ENCODE data around the gene MCRIP1. TPM values are rescaled to one million over a fixed set of nuclear protein-coding genes. Genes with fewer than 3 reads are reported as not detected.

Gene MCRIP1
- total RNA-seq, 1 donor from 2014 or later: 133 TPM

DNA sequence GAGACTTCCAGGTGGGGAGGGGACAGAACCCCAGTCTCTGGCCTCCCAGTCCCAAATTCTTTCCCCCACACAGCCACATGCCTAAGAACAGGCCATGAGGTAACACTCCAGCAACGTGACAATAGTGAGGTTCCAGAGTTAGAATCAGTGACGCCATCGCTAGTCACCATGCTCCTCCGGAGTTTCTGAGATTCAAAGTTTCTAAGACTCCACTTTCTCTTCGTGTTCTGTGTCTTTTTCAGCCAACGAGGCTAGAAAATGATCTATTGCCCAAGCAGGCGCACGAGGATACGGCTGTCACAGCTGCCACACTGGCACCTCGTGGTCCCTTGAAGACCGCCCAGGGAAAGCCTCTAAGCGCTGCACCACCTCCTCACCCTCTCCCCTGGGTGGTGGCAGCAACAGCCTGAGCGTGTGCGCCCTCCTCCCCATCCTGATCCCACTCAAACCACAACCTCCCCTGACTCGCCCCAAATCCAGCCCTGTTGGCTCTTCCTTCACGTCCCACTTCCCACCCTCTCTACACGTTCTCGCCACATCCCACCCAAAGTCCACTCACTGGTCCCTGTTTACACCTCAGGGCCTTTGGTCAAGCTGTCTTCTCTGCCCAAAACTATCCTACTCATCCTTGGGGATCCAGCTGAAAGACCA lies 1.0 kb downstream of the MCRIP1 start:
- H3K27ac Mint-ChIP-seq (ENCODE audit: unreplicated experiment): peak overlapping the region; percentile 89
- no peak for DNase-seq (ENCODE audit: low spot score)
- TF ChIP-seq, protein P1, sequence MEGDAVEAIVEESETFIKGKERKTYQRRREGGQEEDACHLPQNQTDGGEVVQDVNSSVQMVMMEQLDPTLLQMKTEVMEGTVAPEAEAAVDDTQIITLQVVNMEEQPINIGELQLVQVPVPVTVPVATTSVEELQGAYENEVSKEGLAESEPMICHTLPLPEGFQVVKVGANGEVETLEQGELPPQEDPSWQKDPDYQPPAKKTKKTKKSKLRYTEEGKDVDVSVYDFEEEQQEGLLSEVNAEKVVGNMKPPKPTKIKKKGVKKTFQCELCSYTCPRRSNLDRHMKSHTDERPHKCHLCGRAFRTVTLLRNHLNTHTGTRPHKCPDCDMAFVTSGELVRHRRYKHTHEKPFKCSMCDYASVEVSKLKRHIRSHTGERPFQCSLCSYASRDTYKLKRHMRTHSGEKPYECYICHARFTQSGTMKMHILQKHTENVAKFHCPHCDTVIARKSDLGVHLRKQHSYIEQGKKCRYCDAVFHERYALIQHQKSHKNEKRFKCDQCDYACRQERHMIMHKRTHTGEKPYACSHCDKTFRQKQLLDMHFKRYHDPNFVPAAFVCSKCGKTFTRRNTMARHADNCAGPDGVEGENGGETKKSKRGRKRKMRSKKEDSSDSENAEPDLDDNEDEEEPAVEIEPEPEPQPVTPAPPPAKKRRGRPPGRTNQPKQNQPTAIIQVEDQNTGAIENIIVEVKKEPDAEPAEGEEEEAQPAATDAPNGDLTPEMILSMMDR (IDR thresholded peaks at IDR 0.05): no peak
- no peaks in the 10 kb centered on the region for H3K27me3 Mint-ChIP-seq (ENCODE audit: low read depth)
- no peaks in the 10 kb centered on the region for H3K9me3 Mint-ChIP-seq (ENCODE audit: low read depth)
- peak overlapping the region; percentile 92 for H3K4me3 Mint-ChIP-seq (ENCODE audit: unreplicated experiment)
- H3K36me3 Mint-ChIP-seq (ENCODE audit: low read depth): no peaks in the 10 kb centered on the region
- H3K4me1 Mint-ChIP-seq (ENCODE audit: low read depth): peaks cover 31% of the 10 kb centered on the region

DNA sequence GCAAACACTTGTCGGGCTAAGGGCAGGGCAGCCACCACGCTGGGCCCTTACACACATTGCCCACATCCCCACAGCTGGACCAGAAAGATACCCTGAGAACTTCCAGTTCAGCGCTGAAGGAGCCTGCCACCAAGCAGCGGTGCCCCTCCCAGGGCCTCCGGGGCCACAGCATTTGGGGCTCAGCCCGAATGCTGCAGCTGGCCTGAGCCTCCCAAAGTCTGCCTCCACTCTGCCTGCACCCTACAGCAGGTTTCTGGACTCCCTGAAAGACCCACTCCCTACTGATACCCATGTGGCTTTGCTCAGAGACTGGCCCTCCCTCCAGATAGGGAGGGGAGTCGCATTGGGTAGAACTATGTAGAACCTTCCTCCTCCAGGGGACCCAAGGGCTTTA lies 1.5 kb downstream of the MCRIP1 start:
- Mint-ChIP-seq H3K36me3 (ENCODE audit: low read depth) (no peaks in the 10 kb centered on the region), H3K27me3 (ENCODE audit: low read depth) (no peaks in the 10 kb centered on the region), H3K4me1 (ENCODE audit: low read depth) (peaks cover 31% of the 10 kb centered on the region), H3K27ac (ENCODE audit: unreplicated experiment) (peak overlapping the region; percentile 89), H3K4me3 (ENCODE audit: unreplicated experiment) (peak overlapping the region; percentile 92), H3K9me3 (ENCODE audit: low read depth) (no peaks in the 10 kb centered on the region)
- no peak for DNase-seq (ENCODE audit: low spot score)
- TF ChIP-seq, protein P1 (IDR thresholded peaks at IDR 0.05): no peak

DNA sequence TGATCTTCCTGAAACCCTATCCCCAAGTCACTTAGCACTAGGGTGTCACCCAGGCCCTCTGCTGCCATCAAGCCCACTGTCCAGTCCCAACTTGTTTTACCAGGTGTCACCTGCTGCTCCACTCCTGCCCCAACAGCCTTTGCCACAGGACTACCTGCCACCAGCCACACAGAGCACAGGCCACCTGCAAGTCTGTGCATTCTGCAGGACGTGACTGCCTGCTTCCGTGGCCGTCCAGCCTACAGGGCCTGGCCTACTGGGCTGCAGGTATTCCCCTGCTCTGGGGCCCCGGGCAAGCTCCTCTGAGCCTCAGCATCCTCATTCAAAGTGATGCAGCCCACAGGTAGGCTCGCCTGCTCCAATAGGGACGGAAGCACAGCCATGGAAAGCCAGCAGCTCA lies 3.2 kb downstream of the MCRIP1 start:
- TF ChIP-seq, protein P1 (IDR thresholded peaks at IDR 0.05): no peak
- Mint-ChIP-seq H3K36me3 (ENCODE audit: low read depth) (peaks cover 1% of the 10 kb centered on the region), H3K4me3 (ENCODE audit: unreplicated experiment) (no peak overlapping the region), H3K9me3 (ENCODE audit: low read depth) (no peaks in the 10 kb centered on the region), H3K4me1 (ENCODE audit: low read depth) (peaks cover 31% of the 10 kb centered on the region), H3K27me3 (ENCODE audit: low read depth) (no peaks in the 10 kb centered on the region), H3K27ac (ENCODE audit: unreplicated experiment) (no peak overlapping the region)
- no peak for DNase-seq (ENCODE audit: low spot score)

DNA sequence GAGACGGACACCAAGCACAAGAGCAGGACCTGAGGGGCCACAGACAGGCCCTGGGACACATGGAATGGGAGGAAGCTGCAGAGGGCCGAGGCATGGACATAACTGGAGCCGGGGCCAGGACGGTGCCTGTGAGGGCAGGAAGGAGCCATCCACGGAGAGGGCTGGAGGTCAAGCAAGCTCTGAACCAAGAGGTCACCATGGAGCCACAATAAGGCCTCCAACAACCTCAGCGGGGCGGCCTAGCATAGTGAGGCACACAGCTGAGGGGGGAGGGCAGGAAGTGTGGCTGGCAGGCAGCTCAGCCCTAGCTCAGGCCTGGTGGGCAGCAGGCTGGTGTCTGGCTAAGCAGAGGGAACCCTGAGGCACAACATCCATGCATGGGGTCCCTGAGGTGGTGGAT lies 4.4 kb downstream of the MCRIP1 start:
- Mint-ChIP-seq H3K9me3 (ENCODE audit: low read depth) (no peaks in the 10 kb centered on the region), H3K27me3 (ENCODE audit: low read depth) (no peaks in the 10 kb centered on the region), H3K4me3 (ENCODE audit: unreplicated experiment) (no peak overlapping the region), H3K27ac (ENCODE audit: unreplicated experiment) (no peak overlapping the region), H3K36me3 (ENCODE audit: low read depth) (peaks cover 2% of the 10 kb centered on the region), H3K4me1 (ENCODE audit: low read depth) (peaks cover 27% of the 10 kb centered on the region)
- TF ChIP-seq, protein P1 (IDR thresholded peaks at IDR 0.05): no peak
- DNase-seq (ENCODE audit: low spot score): no peak

DNA sequence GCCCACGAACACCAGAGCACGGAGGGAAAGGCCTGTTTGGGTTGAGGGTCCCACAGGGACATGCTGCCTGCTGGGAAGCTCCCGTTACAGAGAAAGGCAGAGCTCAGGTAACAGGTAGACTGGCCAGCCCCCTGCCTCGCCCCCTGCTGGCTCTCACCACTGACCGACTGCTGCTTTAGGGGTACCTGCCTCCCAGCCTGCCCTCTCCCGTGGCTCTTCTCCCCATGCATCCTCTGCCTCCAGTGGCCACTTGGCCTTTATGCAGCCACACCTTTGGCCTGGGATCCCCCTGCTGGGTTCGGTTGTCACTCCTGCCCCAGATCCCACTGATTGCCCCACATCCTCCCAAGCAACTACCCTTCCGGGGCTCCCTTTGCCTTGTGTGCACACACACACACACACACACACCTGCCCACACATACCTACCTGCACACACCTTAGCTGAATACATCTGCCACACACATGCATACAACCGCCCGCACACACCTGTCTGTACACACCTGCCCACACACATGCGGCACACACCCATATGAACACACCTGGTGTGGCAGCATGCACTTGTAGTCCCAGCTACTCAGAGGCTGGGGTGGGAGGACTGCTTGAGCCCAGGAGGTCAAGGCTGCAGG lies 7.1 kb downstream of the MCRIP1 start:
- H3K9me3 Mint-ChIP-seq (ENCODE audit: low read depth): no peaks in the 10 kb centered on the region
- no peak overlapping the region for H3K27ac Mint-ChIP-seq (ENCODE audit: unreplicated experiment)
- DNase-seq (ENCODE audit: low spot score): no peak
- TF ChIP-seq, protein P1 (IDR thresholded peaks at IDR 0.05): no peak
- H3K4me3 Mint-ChIP-seq (ENCODE audit: unreplicated experiment): no peak overlapping the region
- H3K36me3 Mint-ChIP-seq (ENCODE audit: low read depth): peaks cover 8% of the 10 kb centered on the region
- H3K4me1 Mint-ChIP-seq (ENCODE audit: low read depth): peaks cover 11% of the 10 kb centered on the region
- no peaks in the 10 kb centered on the region for H3K27me3 Mint-ChIP-seq (ENCODE audit: low read depth)

All from chondrocyte (in vitro differentiated cells).